Measurements from ENCODE around the gene LSAMP. TPM values are rescaled to one million over a fixed set of nuclear protein-coding genes. Genes with fewer than 3 reads are reported as not detected.

LSAMP gene
- total and polyA plus RNA-seq, 9 of the 15 experiments (the other 6 are each of a cell fraction or from before 2014, with no cell fraction given), result 0.09 to 0.11 TPM; not detected in 7

DNA sequence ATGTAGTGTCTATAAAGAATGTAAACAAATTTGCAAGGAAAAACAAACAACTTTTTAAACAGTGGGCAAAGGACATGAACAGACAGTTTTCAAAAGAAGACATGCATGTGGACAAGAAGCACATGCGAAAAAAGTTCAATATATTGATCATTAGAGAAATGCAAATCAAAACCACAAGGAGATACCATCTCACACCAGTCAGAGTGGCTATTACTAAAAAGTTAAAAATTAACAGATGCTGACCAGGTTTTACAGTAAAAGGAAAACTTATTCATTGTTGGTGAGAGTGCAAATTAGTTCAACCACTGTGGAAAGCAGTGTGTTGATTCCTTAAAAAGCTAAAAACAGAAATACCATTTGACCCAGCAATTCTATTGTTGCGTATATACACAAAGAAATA lies 47.1 kb upstream of the LSAMP start:
- POLR2A ChIA-PET, result no interaction called here
- WGBS (ENCODE audit: insufficient coverage, low coverage, missing lambda C conversion rate), result 0% methylated on average over 2 of the region's 2 CpGs
- no peak overlapping the region for H3K4me3 ChIP-seq
- no peak for DNase-seq (ENCODE audit: extremely low read depth in 1 of 4, low spot score in 3 of 4)
- FAIRE-seq, result no peak
- in situ Hi-C loops (cut with MboI), result no loop called here
- TF ChIP-seq, protein P1, sequence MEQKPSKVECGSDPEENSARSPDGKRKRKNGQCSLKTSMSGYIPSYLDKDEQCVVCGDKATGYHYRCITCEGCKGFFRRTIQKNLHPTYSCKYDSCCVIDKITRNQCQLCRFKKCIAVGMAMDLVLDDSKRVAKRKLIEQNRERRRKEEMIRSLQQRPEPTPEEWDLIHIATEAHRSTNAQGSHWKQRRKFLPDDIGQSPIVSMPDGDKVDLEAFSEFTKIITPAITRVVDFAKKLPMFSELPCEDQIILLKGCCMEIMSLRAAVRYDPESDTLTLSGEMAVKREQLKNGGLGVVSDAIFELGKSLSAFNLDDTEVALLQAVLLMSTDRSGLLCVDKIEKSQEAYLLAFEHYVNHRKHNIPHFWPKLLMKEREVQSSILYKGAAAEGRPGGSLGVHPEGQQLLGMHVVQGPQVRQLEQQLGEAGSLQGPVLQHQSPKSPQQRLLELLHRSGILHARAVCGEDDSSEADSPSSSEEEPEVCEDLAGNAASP (IDR thresholded peaks at IDR 0.05), result no peak
- no peak for TF ChIP-seq ZNF143 (CRISPR knock-in tag; IDR thresholded peaks at IDR 0.05)
- TF ChIP-seq, protein P2, sequence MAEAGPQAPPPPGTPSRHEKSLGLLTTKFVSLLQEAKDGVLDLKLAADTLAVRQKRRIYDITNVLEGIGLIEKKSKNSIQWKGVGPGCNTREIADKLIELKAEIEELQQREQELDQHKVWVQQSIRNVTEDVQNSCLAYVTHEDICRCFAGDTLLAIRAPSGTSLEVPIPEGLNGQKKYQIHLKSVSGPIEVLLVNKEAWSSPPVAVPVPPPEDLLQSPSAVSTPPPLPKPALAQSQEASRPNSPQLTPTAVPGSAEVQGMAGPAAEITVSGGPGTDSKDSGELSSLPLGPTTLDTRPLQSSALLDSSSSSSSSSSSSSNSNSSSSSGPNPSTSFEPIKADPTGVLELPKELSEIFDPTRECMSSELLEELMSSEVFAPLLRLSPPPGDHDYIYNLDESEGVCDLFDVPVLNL (CRISPR knock-in tag; IDR thresholded peaks at IDR 0.05; ENCODE audit: low read depth), result no peak
- TF ChIP-seq SRSF9 (IDR thresholded peaks at IDR 0.05; ENCODE audit: borderline replicate concordance, low read depth, low read length), result no peak
- TF ChIP-seq, protein P3, sequence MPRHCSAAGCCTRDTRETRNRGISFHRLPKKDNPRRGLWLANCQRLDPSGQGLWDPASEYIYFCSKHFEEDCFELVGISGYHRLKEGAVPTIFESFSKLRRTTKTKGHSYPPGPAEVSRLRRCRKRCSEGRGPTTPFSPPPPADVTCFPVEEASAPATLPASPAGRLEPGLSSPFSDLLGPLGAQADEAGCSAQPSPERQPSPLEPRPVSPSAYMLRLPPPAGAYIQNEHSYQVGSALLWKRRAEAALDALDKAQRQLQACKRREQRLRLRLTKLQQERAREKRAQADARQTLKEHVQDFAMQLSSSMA (CRISPR knock-in tag; IDR thresholded peaks at IDR 0.05), result no peak
- TF ChIP-seq ZNF507 (tag; conservative IDR thresholded peaks at IDR 0.05), result no peak
- no peak for TF ChIP-seq SMARCE1 (IDR thresholded peaks at IDR 0.05)
- CTCF ChIA-PET (ENCODE audit: low intra/inter-chr PET ratio), result no interaction called here
- H3K4me2 ChIP-seq (ENCODE audit: insufficient read depth, low read length), result no peak overlapping the region
- H3K9ac ChIP-seq (ENCODE audit: insufficient read depth in 1 of 2, low read depth in 2 of 2, low read length in 2 of 2), result no peak overlapping the region
- no peaks in the 10 kb centered on the region for H3K27me3 ChIP-seq (ENCODE audit: control insufficient read depth in 2 of 2, insufficient read depth in 2 of 2, low read length in 2 of 2)
- H3K9me1 ChIP-seq (ENCODE audit: control insufficient read depth, insufficient read depth, low read length), result no peaks in the 10 kb centered on the region
- H2AFZ ChIP-seq (ENCODE audit: low read depth, low read length), result no peak overlapping the region
- intact Hi-C loops (cut with micrococcal nuclease), result no loop called here
- BruUV-seq (replicated peaks), result no TSS peak
- no peaks in the 10 kb centered on the region for H3K36me3 ChIP-seq (ENCODE audit: control insufficient read depth, insufficient read depth, low read length)
- ATAC-seq, result no peak
- H3K79me2 ChIP-seq (ENCODE audit: control insufficient read depth, insufficient read depth, low read length), result no peaks in the 10 kb centered on the region
- no peaks in the 10 kb centered on the region for H3K9me3 ChIP-seq (replicated peaks; ENCODE audit: control insufficient read depth, insufficient read depth, low read depth, low read length)
- H3K27ac ChIP-seq (ENCODE audit: extremely low read depth, low read depth, low read length), result no peak overlapping the region
- no peaks in the 10 kb centered on the region for H4K20me1 ChIP-seq (replicated peaks; ENCODE audit: control insufficient read depth, insufficient read depth, low read length)
- H3K4me1 ChIP-seq (replicated peaks in 1 of 2; ENCODE audit: control insufficient read depth in 2 of 2, insufficient read depth in 2 of 2, low read length in 2 of 2), result no peaks in the 10 kb centered on the region
